ENCODE results near the gene SPTBN4. TPM values are rescaled to one million over a fixed set of nuclear protein-coding genes. Genes with fewer than 3 reads are reported as not detected.
A peak's percentile ranks its signal among the peaks of the same experiment; 100 is the strongest.

The SPTBN4 gene
- 0.81 and 1.9 TPM in 2 replicates for total RNA-seq (2014; rRNA removed)
- Bru-seq, nascent RNA: percentile 35 among the genes with signal in this experiment
- BruChase-seq, experiment 1, labeled RNA remaining after a 6-hour chase: percentile 37 among the genes with signal in this experiment
- BruChase-seq, experiment 2, labeled RNA remaining after a 2-hour chase: percentile 38 among the genes with signal in this experiment
- long read RNA-seq, partial matches to known transcripts: 4 of 14 reads
- long read RNA-seq, other reads (novel, unspliced or antisense): 9 of 14 reads

- ChIA-PET POLR2A (ENCODE audit: unreplicated experiment) (no interaction called here), CTCF (no interaction called here)
- Histone ChIP-seq H3K27me3 (ENCODE audit: low read length) (no peaks in the 10 kb centered on the region), H3K79me2 (ENCODE audit: low read length) (peaks cover 11% of the 10 kb centered on the region), H3K9me3 (ENCODE audit: low read length) (no peaks in the 10 kb centered on the region), H3K27ac (ENCODE audit: low read length) (no peak within 1 kb of the TSS), H2AFZ (ENCODE audit: low read length) (peak within 1 kb of the TSS; percentile 78), H3K4me3 (ENCODE audit: low read length) (peak within 1 kb of the TSS; percentile 89), H3K9ac (ENCODE audit: low read length) (no peak within 1 kb of the TSS), H4K20me1 (ENCODE audit: low read length) (no peaks in the 10 kb centered on the region), H3K9me2 (replicated peaks; ENCODE audit: low read length) (no peaks in the 10 kb centered on the region), H3K4me2 (ENCODE audit: low read length) (peak within 1 kb of the TSS; percentile 91), H3K4me1 (ENCODE audit: insufficient read depth, low read length) (peaks cover 20% of the 10 kb centered on the region), H3K36me3 (ENCODE audit: low read depth, low read length) (no peaks in the 10 kb centered on the region), H3F3A (ENCODE audit: low read length, unreplicated experiment) (no peaks in the 10 kb centered on the region)
- ATAC-seq: no peak
- BruUV-seq (replicated peaks): no TSS peak
- DNase-seq: no peak
- intact Hi-C loops (cut with micrococcal nuclease): no loop called here
- TF ChIP-seq EZH2phosphoT487 (IDR thresholded peaks at IDR 0.05; ENCODE audit: borderline replicate concordance, low read length): no peak
- no peak for TF ChIP-seq CTCF (conservative IDR thresholded peaks at IDR 0.05; ENCODE audit: low read depth, low read length)
- TF ChIP-seq EZH2 (IDR thresholded peaks at IDR 0.05; ENCODE audit: low read length, unreplicated experiment): no peak
These were observed at the start of gene SPTBN4 for GRCh38 chr19:40466985-40467734. Gene SPTBN4 (plus strand): TSS chr19:40467001. CDS start chr19:40472622, 5,621 bp downstream.

- no peak for TF ChIP-seq EZH2phosphoT487 (IDR thresholded peaks at IDR 0.05; ENCODE audit: borderline replicate concordance, low read length)
- Histone ChIP-seq H3K79me2 (ENCODE audit: low read length) (peaks cover 5% of the 10 kb centered on the region), H3K4me2 (ENCODE audit: low read length) (no peak overlapping the region), H3K9me2 (replicated peaks; ENCODE audit: low read length) (no peaks in the 10 kb centered on the region), H3F3A (ENCODE audit: low read length, unreplicated experiment) (no peaks in the 10 kb centered on the region), H2AFZ (ENCODE audit: low read length) (no peak overlapping the region), H3K27me3 (ENCODE audit: low read length) (no peaks in the 10 kb centered on the region), H4K20me1 (ENCODE audit: low read length) (no peaks in the 10 kb centered on the region), H3K9me3 (ENCODE audit: low read length) (no peaks in the 10 kb centered on the region), H3K9ac (ENCODE audit: low read length) (no peak overlapping the region), H3K27ac (ENCODE audit: low read length) (no peak overlapping the region), H3K4me3 (ENCODE audit: low read length) (no peak overlapping the region), H3K36me3 (ENCODE audit: low read depth, low read length) (0 out of 2 replicates have a peak, but pooled peaks cover 5% of the 10 kb centered on the region), H3K4me1 (ENCODE audit: insufficient read depth, low read length) (peaks cover 10% of the 10 kb centered on the region)
- CTCF ChIA-PET: no interaction called here
- POLR2A ChIA-PET (ENCODE audit: unreplicated experiment): no interaction called here
- BruUV-seq (replicated peaks): no TSS peak
- DNase-seq (no peak), ATAC-seq (no peak)
- intact Hi-C loops (cut with micrococcal nuclease): no loop called here
These were observed 49.2 kb upstream of the SPTBN4 start for GRCh38 chr19:40417643-40417981.

- no TSS peak for BruUV-seq (replicated peaks)
- peaks cover 10% of the 10 kb centered on the region for H3K4me1 ChIP-seq (ENCODE audit: insufficient read depth, low read length)
- no peak overlapping the region for H2AFZ ChIP-seq (ENCODE audit: low read length)
- H4K20me1 ChIP-seq (ENCODE audit: low read length): no peaks in the 10 kb centered on the region
- H3K36me3 ChIP-seq (ENCODE audit: low read depth, low read length): peaks cover 7% of the 10 kb centered on the region; the same call in 1 of the 2 replicates
- ATAC-seq: no peak
- no peak overlapping the region for H3K4me3 ChIP-seq (ENCODE audit: low read length)
- no peaks in the 10 kb centered on the region for H3F3A ChIP-seq (ENCODE audit: low read length, unreplicated experiment)
- intact Hi-C loops (cut with micrococcal nuclease): no loop called here
- H3K79me2 ChIP-seq (ENCODE audit: low read length): peaks cover 10% of the 10 kb centered on the region
- H3K27me3 ChIP-seq (ENCODE audit: low read length): no peaks in the 10 kb centered on the region
- H3K9me3 ChIP-seq (ENCODE audit: low read length): no peaks in the 10 kb centered on the region
- DNase-seq: no peak
- H3K27ac ChIP-seq (ENCODE audit: low read length): no peak overlapping the region
- TF ChIP-seq EZH2 (IDR thresholded peaks at IDR 0.05; ENCODE audit: low read length, unreplicated experiment) (no peak), EZH2phosphoT487 (IDR thresholded peaks at IDR 0.05; ENCODE audit: borderline replicate concordance, low read length) (no peak), CTCF (conservative IDR thresholded peaks at IDR 0.05; ENCODE audit: low read depth, low read length) (no peak)
- ChIA-PET CTCF (no interaction called here), POLR2A (ENCODE audit: unreplicated experiment) (no interaction called here)
- H3K9me2 ChIP-seq (replicated peaks; ENCODE audit: low read length): no peaks in the 10 kb centered on the region
- H3K4me2 ChIP-seq (ENCODE audit: low read length): no peak overlapping the region
- no peak overlapping the region for H3K9ac ChIP-seq (ENCODE audit: low read length)
These were observed 48.8 kb upstream of the SPTBN4 start for GRCh38 chr19:40418040-40418439.
